ENCODE measurements around the gene TAF1C. TPM values are rescaled to one million over a fixed set of nuclear protein-coding genes. Genes with fewer than 3 reads are reported as not detected.

TAF1C gene
- total RNA-seq, 6 donors from 2014 or later, result 23.2 to 227 (median 65.0) TPM

DNA sequence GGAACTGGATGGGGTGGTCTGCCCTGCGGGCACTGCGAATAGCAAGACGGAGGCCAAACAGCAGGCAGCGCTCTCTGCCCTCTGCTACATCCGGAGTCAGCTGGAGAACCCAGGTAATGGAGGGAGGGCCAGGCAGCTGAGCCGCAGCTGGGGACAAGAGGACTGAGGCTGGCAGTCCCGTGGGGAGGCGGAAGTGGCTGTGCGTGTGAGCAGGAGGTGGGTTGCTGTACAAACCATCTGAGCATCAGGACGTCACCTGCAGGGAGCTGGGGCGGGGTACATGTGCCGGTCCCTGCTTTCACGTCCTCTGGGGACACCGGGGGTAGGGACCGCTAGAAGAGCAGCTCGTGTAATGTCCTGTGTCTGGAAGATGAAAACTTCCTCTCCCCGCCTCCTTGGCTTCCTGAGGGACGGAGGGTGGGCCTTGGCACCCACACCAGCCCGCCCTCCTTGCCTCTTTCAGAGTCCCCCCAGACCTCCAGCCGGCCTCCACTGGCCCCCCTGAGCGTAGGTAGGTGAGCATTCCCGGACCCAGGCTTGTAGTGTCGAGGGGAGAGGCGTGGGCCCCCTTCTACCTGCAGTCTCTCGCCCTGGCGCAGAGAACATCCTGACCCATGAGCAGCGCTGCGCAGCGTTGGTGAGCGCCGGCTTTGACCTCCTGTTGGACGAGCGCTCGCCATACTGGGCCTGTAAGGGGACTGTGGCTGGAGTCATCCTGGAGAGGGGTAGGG lies 7.8 kb upstream of the TAF1C start:
- no peak overlapping the region for H3K4me3 ChIP-seq
- no peaks in the 10 kb centered on the region for H3K36me3 ChIP-seq
- H3K4me1 ChIP-seq, result no peaks in the 10 kb centered on the region
- peak in 1 of 2 donors; percentile 72 for DNase-seq
- no peak for ATAC-seq (ENCODE audit: low FRiP score in 2 of 2)
- no peaks in the 10 kb centered on the region for H3K9me3 ChIP-seq
- TF ChIP-seq POLR2A (IDR thresholded peaks at IDR 0.05) (no peak), EP300 (IDR thresholded peaks at IDR 0.05) (no peak)
- no peak overlapping the region for H3K27ac ChIP-seq
- WGBS, 2 donors, result 63 to 70% methylated on average over 32 to 34 of the region's 34 CpGs
- no peaks in the 10 kb centered on the region for H3K27me3 ChIP-seq

- ATAC-seq (ENCODE audit: low FRiP score in 2 of 2), result no peak
- Histone ChIP-seq H3K27me3 (no peaks in the 10 kb centered on the region), H3K9me3 (no peaks in the 10 kb centered on the region), H3K27ac (no peak overlapping the region), H3K4me3 (no peak overlapping the region), H3K36me3 (no peaks in the 10 kb centered on the region), H3K4me1 (no peaks in the 10 kb centered on the region)
- TF ChIP-seq EP300 (IDR thresholded peaks at IDR 0.05) (no peak), POLR2AphosphoS5 (IDR thresholded peaks at IDR 0.05) (no peak), POLR2A (IDR thresholded peaks at IDR 0.05) (no peak), CTCF (IDR thresholded peaks at IDR 0.05) (no peak)
- no peak for DNase-seq
- WGBS, 2 donors, result 80 to 87% methylated on average over 11 of the region's 11 CpGs
These were observed 7.2 kb upstream of the TAF1C start for GRCh38 chr16:84194018-84194417.

DNA sequence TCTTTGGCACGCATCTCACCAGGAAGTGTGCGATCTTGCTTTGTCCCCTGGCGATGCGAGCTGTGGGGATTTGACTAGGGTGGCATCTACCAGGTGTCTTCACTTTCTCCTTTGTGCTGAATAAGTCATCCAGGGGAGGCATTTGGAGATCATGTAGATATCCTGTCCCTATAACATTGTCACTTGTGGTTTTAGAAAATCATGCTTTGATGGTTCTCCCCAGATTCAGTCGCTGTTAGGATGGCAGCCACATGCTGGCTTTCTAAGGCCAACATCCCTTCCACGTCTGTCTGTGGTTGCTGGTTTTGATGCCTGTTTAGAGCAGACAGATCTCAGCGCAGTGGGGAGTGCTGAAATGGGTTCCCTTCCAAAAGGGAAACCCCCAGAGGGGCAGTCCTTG lies 6.6 kb upstream of the TAF1C start:
- ATAC-seq (ENCODE audit: low FRiP score in 2 of 2) (no peak), DNase-seq (no peak)
- Histone ChIP-seq H3K9me3 (no peaks in the 10 kb centered on the region), H3K27ac (no peak overlapping the region), H3K4me3 (no peak overlapping the region), H3K4me1 (no peaks in the 10 kb centered on the region), H3K36me3 (no peaks in the 10 kb centered on the region), H3K27me3 (no peaks in the 10 kb centered on the region)
- TF ChIP-seq EP300 (IDR thresholded peaks at IDR 0.05) (no peak), POLR2AphosphoS5 (IDR thresholded peaks at IDR 0.05) (no peak)
- WGBS, 2 donors, result 77 to 85% methylated on average over 7 of the region's 7 CpGs

DNA sequence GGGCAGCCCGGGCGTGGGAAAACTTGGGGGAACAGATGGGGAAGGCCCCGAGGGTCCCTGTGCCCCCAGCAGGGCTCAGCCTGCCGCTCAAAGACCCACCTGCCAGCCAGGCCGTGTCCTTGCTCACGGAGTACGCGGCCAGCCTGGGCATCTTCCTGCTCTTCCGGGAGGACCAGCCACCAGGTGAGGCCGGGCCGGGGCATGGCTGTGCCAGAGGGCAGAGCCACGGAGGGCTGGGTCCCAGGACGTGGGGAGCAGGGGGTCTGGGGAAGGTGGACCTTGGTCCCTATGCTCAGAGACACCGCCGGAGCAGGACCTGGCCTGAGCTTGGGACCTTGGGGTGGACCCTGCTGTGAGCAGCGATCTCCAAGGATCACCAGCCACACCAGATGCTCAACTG lies 4.6 kb upstream of the TAF1C start:
- 90 to 100% methylated on average over 3 to 11 of the region's 16 CpGs for WGBS, 2 donors
- DNase-seq, result no peak
- no peak for TF ChIP-seq CTCF (IDR thresholded peaks at IDR 0.05)
- TF ChIP-seq POLR2A (IDR thresholded peaks at IDR 0.05), result no peak
- no peak for TF ChIP-seq EP300 (IDR thresholded peaks at IDR 0.05)
- no peak for TF ChIP-seq POLR2AphosphoS5 (IDR thresholded peaks at IDR 0.05)

GRCh38 chr16:84190731-84191388 lies 4.0 kb upstream of the TAF1C start, which contains the start of gene ADAD2:
Gene ADAD2, plus strand, starts transcription at chr16:84191157. Its CDS starts 74 bp downstream, at chr16:84191231.
- peaks cover 3 to 12% (median 4%) of the 10 kb centered on the region in 4 donors for H3K4me1 ChIP-seq
- H3K27me3 ChIP-seq, result no peaks in the 10 kb centered on the region
- H3K9me3 ChIP-seq, result no peaks in the 10 kb centered on the region
- no peaks in the 10 kb centered on the region for H3K36me3 ChIP-seq
- 90 to 94% methylated on average over 24 to 34 of the region's 47 CpGs for WGBS, 2 donors
- DNase-seq, result peak in 1 of 2 donors; percentile 76
- no peak within 1 kb of the TSS for H3K4me3 ChIP-seq
- TF ChIP-seq POLR2AphosphoS5 (IDR thresholded peaks at IDR 0.05) (no peak), EP300 (IDR thresholded peaks at IDR 0.05) (no peak), CTCF (IDR thresholded peaks at IDR 0.05) (no peak), POLR2A (IDR thresholded peaks at IDR 0.05) (no peak)
- no peak for ATAC-seq (ENCODE audit: low FRiP score in 2 of 2)
- no peak within 1 kb of the TSS for H3K27ac ChIP-seq

More for the DNA sequence above, 4.6 kb upstream of the TAF1C start:
- Histone ChIP-seq H3K27me3 (no peaks in the 10 kb centered on the region), H3K4me1 (peaks cover 0 to 6% (median 0%) of the 10 kb centered on the region in 4 donors), H3K36me3 (no peaks in the 10 kb centered on the region), H3K9me3 (no peaks in the 10 kb centered on the region), H3K27ac (no peak overlapping the region), H3K4me3 (no peak overlapping the region)
- ATAC-seq (ENCODE audit: low FRiP score in 2 of 2), result no peak
